ENCODE measurements around the gene FBXO10. TPM values are rescaled to one million over a fixed set of nuclear protein-coding genes. Genes with fewer than 3 reads are reported as not detected.

Gene FBXO10
- total and polyA plus RNA-seq, 2 of the 8 experiments (the other 6 are each of a cell fraction or from before 2014, with no cell fraction given): 13.1 to 13.9 TPM

- TF ChIP-seq RBBP5 (IDR thresholded peaks at IDR 0.05; ENCODE audit: borderline replicate concordance, low read depth, low read length): no peak
- TF ChIP-seq BACH1 (IDR thresholded peaks at IDR 0.05; ENCODE audit: low read length): no peak
These were observed 74.1 kb downstream of the FBXO10 start (continued) for GRCh38 chr9:37501957-37502596.
